Measurements from ENCODE around the gene PPP1R13B.

The PPP1R13B gene

GRCh38 chr14:103730490-103731035 lies 116.8 kb downstream of the PPP1R13B start:
- DNase-seq (ENCODE audit: low read depth), result no peak

- no peak for DNase-seq (ENCODE audit: low read depth)
These were observed 117.6 kb downstream of the PPP1R13B start for GRCh38 chr14:103729496-103730448.

DNA sequence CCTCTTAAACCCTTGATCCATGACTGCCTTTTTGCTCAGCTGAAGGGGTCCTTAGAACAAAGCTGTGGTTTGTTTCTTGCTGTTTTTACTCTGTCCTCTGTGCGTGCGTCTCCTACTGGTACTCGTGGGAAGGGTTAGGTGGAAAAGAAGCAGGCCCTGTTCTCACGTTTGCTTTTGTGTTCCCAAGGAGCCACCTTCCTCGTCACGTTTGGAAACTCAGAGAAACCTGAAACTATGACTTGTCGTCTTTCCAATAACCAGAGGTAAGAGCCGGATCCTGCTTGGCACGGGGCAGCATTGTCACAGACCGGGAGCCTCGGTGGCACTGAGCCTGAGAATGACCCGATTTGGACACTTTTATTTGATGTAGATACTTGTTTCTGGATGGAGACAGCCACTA lies 118.7 kb downstream of the PPP1R13B start:
- DNase-seq (ENCODE audit: low read depth), result no peak

DNA sequence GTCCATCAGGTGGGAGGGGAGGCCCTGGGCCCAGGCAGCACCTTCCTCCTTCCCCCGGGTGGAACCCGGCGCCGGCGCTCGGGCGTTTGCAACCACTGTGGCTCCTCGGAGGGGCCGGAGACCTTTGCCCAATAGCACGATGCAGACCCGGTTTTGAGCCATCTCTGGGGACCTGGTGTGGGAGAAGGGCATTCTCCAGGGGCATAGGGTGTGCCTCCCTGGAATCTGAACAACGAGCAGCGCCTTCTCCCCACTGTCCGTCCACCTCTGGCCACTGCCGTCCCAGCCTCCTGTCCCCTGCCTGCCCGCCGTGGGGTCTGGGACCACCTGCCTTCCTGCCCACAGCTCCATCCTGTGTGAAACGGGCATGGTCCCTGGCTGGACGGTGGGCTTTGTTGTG lies 119.2 kb downstream of the PPP1R13B start:
- no peak for DNase-seq (ENCODE audit: low read depth)

DNA sequence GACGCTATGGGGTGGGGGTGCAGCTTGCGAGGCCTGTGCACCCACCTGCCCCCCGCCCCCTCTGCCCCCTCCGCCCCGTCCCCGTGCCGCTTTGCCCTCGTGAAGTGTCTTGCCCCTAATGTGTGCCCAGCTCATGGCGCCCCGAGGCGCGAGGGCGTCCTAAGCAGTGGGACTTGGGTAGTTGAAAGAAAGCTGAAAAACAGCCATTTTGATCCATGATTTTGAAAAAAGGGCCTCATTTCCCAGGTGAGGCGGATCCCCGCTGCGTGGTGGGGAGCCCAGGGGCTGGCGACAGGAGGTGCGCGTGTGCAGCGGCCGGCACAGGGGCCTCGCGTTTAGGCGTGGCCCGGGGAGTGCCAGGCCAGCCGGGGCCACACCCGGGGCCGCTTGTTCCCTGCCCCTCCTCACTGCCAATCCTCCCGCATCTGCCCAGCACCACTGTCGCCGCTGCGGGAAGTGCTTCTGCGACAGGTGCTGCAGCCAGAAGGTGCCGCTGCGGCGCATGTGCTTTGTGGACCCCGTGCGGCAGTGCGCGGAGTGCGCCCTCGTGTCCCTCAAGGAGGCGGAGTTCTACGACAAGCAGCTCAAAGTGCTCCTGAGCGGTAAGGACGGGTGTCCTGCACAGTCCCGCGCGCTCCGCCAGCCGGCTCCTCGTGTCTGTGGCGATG lies 119.9 kb downstream of the PPP1R13B start:
- DNase-seq (ENCODE audit: low read depth), result no peak

DNA sequence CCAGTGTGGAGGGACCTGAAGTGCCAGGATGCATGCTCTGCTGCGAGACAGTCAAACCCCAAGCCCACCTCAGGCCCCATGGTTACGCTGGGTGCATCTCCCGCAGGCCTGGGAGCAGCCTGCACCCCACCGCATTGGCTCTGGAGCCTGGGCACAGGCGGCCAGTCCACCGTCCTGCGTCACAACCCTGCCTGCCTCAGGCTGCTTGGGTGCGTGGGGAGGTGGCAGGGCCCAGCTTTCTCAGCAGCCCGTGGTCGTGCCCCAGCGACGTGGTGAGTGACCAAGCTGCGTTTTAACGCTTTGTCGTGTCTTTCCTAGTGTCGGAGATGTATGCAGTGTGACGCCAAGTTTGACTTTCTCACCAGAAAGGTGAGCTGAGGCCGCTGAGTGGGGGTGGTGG lies 120.9 kb downstream of the PPP1R13B start:
- no peak for DNase-seq (ENCODE audit: low read depth)

GRCh38 chr14:103725739-103726395 lies 121.5 kb downstream of the PPP1R13B start:
- no peak for DNase-seq (ENCODE audit: low read depth)

- DNase-seq (ENCODE audit: low read depth), result no peak
These were observed 122.2 kb downstream of the PPP1R13B start for GRCh38 chr14:103725001-103725682.

DNA sequence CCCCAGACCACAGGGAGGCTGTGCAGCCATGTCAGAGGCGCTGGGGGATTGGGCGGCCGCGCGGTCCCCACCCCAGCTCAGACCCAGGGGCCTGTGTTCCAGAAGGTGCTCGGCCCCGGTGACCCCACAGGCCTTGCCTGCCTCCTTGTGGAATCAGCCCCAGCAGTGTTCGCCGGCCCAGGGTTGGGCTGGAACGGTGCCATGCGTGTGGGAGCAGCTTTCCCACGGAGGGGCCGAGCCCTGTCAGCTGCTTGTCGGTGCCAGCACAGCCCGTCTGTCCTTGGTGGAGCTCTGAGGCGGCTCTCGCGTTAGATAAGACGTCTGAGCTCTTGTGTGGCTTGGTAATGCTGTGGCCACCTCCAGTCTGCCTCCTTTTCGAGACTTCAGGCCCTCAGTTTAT lies 123.3 kb downstream of the PPP1R13B start:
- DNase-seq (ENCODE audit: low read depth), result no peak

DNA sequence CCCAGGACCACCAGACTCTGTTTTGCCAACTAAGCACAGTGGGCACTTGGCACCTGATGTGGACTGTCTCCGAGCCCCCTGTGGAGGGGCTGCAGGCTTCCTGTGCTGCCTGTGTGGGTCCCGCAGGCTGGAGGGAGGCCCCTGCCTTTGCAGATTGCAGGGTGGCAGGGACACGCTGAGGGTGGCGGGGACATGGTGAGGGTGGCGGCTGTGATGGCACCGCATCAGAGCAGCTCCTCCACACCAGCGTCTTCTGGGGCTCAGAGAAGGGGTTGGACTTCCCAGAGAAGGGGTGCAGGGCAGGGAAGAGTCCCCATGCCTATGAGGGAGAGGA lies 123.7 kb downstream of the PPP1R13B start:
- no peak for DNase-seq (ENCODE audit: low read depth)

DNA sequence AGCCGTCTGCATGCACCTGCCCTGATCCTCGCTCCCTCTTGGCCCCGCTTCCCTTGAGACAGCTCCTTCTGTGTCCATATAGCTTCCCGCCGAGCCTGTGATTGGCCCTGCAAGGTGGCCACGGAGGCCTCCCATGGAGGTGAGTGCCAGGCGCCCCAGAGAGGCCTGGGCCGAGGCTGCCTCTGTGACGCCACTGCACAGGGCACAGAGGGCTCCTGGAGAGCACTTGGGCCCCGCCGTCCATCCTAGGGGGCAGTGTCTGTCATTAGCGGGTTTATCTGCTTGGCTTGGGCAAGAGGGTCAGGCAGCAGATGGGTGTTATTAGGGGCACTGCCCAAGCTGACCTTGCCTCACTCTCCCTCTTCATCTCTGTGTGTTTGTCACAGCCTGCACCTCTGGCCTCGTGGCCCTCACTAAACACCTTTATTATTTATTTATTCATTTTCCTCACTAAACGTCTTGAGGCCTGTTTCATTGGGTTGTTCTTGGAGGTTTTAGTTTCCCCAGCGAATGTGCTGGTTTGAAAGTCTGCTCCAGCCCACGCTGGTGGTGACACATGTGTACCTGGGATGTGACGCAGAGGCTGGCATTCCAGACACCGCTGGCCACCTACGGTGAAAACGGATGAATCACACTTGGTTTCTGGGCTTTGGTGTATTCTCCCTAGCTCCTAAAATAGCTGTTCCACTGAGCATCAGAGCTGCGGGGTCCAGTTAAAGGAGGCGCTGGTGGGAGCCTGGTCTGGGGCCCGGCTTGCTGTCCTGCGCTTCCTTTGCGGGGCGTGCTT lies 125.8 kb downstream of the PPP1R13B start:
- DNase-seq (ENCODE audit: low read depth), result no peak

DNA sequence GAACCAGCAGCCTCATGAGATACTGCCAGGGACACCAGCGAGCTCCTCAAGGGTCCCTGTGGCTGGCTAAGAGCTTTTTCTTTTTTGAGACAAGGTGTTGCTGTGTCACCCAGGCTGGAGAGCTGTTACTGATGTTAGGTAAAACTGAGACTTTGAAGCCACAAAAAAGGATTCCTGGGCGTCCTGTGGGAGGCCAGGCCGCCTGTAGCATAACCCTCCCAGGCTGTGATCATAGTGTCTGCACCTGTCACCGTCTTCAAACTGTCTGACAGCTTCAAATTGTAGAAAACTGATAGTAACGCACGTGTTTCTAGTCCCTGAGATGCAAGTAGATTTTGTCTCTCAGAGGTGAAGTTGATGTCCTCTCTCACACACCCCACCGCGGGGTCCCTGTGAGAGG lies 127.6 kb downstream of the PPP1R13B start:
- no peak for DNase-seq (ENCODE audit: low read depth)

GRCh38 chr14:103718572-103718971 lies 128.8 kb downstream of the PPP1R13B start:
- no peak for DNase-seq (ENCODE audit: low read depth)

DNA sequence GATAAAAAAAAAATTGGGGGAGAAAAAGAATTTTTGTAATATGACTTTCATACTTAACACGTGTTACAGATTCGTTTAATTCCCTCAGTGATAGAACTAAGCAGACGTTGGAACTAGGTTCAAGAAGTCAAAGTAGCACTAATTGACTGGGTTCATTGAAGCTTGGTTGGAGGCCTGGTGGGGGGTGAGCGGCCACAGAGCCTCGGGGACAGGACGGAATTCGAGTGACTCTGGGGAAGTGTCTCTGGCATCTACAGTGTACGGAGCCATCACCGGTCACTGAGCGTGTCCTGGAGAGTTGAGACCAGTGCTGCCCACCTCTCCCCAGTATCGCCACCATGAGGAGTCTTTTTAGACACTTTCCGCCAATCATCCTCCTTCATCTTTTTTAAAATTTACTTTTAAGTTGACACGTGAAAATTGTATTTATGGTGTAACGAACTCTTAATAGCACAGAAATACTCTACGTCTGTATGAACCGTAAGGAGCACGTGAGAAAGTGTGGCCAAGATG lies 130.4 kb downstream of the PPP1R13B start:
- no peak for DNase-seq (ENCODE audit: low read depth)

DNA sequence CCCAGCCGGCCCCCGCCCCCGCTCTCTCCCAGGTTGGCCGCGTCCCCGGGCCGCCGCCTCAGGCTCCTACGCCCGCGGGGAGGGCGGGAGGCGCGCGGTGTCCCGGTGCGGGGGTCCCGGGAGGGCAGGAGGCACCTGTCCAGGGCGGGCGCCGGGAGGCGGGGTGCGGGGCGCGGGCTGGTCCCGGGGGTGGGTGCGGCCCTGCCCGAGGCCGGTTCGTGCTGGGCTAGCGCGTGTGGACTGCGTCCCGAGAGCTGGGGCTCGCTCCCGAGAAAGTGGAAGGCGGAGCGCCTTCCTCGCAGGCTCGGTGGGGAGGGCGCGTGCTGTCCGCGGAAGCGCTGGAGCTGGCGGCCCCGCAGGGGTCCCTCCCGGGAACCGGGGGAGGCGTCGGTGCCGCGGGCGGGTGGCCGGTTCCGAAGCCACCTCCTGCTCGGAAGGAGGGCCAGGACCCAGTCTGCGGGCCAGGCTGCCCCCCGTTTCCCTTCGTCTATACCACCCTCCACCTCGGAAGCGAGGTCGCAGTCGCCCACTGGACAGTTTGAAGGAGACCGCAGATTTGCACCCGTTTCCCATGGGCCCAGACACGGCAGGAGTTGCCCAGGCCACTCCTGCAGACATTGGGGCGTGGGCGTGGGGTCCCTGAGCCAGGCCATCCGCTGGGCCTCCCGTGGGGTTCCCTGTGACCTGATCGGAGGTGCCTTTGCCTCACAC lies 131.1 kb downstream of the PPP1R13B start:
- no peak for DNase-seq (ENCODE audit: low read depth)

DNA sequence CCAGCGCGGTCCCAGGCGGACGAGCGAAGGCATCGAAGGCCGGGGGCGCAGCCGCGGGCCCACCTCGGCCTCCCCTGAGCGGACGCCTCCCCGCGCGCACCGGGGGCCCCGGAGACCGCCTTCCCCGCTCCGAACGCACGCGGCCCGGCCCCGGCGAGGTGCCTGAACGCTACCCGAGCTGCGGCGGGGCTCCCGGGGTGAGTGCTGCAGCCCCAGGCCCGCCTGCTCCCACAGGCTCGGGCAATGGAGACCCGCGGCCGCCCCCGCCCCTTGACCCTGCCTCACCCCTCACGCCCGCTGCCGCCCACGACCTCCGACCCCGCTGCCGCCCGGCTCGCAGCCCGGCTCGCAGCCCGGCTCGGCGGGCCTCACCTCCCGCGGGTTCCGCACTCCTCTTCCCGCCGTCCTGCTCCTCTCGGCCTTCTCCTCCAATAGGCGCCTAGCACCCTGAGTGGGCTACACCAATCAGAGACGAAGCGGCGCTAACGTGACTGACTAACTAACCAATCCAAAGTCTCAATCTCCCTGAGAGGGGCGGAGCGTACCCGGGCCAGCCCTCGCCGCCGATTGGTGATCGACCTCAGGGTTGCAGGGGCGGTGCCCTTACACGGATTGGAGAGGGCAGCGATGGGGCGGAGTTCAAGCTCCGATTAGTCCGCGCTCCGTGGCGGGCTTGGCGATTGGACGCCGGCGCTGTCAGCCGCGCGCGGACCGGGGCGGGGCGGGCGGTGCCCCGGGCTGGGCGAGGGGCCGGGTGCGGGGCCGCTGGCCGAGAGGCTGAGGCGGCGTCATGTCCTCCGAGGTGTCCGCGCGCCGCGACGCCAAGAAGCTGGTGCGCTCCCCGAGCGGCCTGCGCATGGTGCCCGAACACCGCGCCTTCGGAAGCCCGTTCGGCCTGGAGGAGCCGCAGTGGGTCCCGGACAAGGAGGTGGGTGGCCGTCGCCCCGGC lies 132.0 kb downstream of the PPP1R13B start, which contains the start of the genes XRCC3 and ZFYVE21:
TSS of gene XRCC3 (minus strand) at position 400 of the 949 bp plus-strand sequence. CDS start 4,364 bp downstream, outside the sequence.
TSS of gene ZFYVE21 (plus strand) at position 759 of the 949 bp plus-strand sequence. CDS start at position 791, 32 bp downstream.
- DNase-seq (ENCODE audit: low read depth), result peak; percentile 99

GRCh38 chr14:103714063-103714724 lies 133.2 kb downstream of the PPP1R13B start:
- no peak for DNase-seq (ENCODE audit: low read depth)
